ENCODE data around the gene C6orf52.

- TF ChIP-seq JUND (IDR thresholded peaks at IDR 0.05), result no peak
- no peak for TF ChIP-seq YY1 (IDR thresholded peaks at IDR 0.05)
- TF ChIP-seq MAX (IDR thresholded peaks at IDR 0.05), result no peak
- TF ChIP-seq RXRA (IDR thresholded peaks at IDR 0.05), result no peak
- no peak for TF ChIP-seq TAF1 (conservative IDR thresholded peaks at IDR 0.05)
These were observed 51.2 kb downstream of the C6orf52 start for GRCh38 chr6:10643201-10643651.
